ENCODE measurements around the gene ENPP6.

The ENPP6 gene

GRCh38 chr4:184189966-184190365 is 27.7 kb downstream of the ENPP6 start:
- Mint-ChIP-seq H3K4me3 (no peak overlapping the region), H3K27ac (no peak overlapping the region), H3K4me1 (ENCODE audit: low read depth) (no peaks in the 10 kb centered on the region), H3K27me3 (ENCODE audit: low read depth) (peaks cover 17% of the 10 kb centered on the region), H3K9me3 (no peaks in the 10 kb centered on the region), H3K36me3 (ENCODE audit: low read depth) (no peaks in the 10 kb centered on the region)

GRCh38 chr4:184188443-184189400 is 29.0 kb downstream of the ENPP6 start:
- Mint-ChIP-seq H3K27ac (no peak overlapping the region), H3K4me3 (no peak overlapping the region), H3K9me3 (no peaks in the 10 kb centered on the region), H3K4me1 (ENCODE audit: low read depth) (no peaks in the 10 kb centered on the region), H3K27me3 (ENCODE audit: low read depth) (peaks cover 13% of the 10 kb centered on the region), H3K36me3 (ENCODE audit: low read depth) (no peaks in the 10 kb centered on the region)

GRCh38 chr4:184177271-184177670 is 40.4 kb downstream of the ENPP6 start:
- H3K4me3 Mint-ChIP-seq, result no peak overlapping the region
- H3K27ac Mint-ChIP-seq, result no peak overlapping the region
- peaks cover 2% of the 10 kb centered on the region for H3K4me1 Mint-ChIP-seq (ENCODE audit: low read depth)
- H3K27me3 Mint-ChIP-seq (ENCODE audit: low read depth), result peaks cover 13% of the 10 kb centered on the region
- peaks cover 12% of the 10 kb centered on the region for H3K36me3 Mint-ChIP-seq (ENCODE audit: low read depth)
- peaks cover 38% of the 10 kb centered on the region for H3K9me3 Mint-ChIP-seq

GRCh38 chr4:184174571-184175488 is 42.8 kb downstream of the ENPP6 start:
- no peak overlapping the region for H3K27ac Mint-ChIP-seq
- peaks cover 18% of the 10 kb centered on the region for H3K9me3 Mint-ChIP-seq
- no peak overlapping the region for H3K4me3 Mint-ChIP-seq
- peaks cover 2% of the 10 kb centered on the region for H3K4me1 Mint-ChIP-seq (ENCODE audit: low read depth)
- H3K27me3 Mint-ChIP-seq (ENCODE audit: low read depth), result peaks cover 3% of the 10 kb centered on the region
- H3K36me3 Mint-ChIP-seq (ENCODE audit: low read depth), result peaks cover 8% of the 10 kb centered on the region

GRCh38 chr4:184171011-184171410 is 46.7 kb downstream of the ENPP6 start:
- no peak overlapping the region for H3K27ac Mint-ChIP-seq

GRCh38 chr4:184169225-184169867 is 48.3 kb downstream of the ENPP6 start:
- Mint-ChIP-seq H3K27me3 (ENCODE audit: low read depth) (peaks cover 36% of the 10 kb centered on the region), H3K4me3 (no peak overlapping the region), H3K4me1 (ENCODE audit: low read depth) (peaks cover 3% of the 10 kb centered on the region), H3K9me3 (no peaks in the 10 kb centered on the region), H3K36me3 (ENCODE audit: low read depth) (no peaks in the 10 kb centered on the region), H3K27ac (no peak overlapping the region)

More at GRCh38 chr4:184171011-184171410, 46.7 kb downstream of the ENPP6 start:
- H3K4me3 Mint-ChIP-seq, result no peak overlapping the region
- H3K36me3 Mint-ChIP-seq (ENCODE audit: low read depth), result peaks cover 3% of the 10 kb centered on the region
- H3K27me3 Mint-ChIP-seq (ENCODE audit: low read depth), result peaks cover 22% of the 10 kb centered on the region
- no peaks in the 10 kb centered on the region for H3K9me3 Mint-ChIP-seq
- peaks cover 5% of the 10 kb centered on the region for H3K4me1 Mint-ChIP-seq (ENCODE audit: low read depth)

- Mint-ChIP-seq H3K4me1 (ENCODE audit: low read depth) (peaks cover 3% of the 10 kb centered on the region), H3K4me3 (peak overlapping the region; percentile 59), H3K9me3 (no peaks in the 10 kb centered on the region), H3K36me3 (ENCODE audit: low read depth) (no peaks in the 10 kb centered on the region), H3K27ac (no peak overlapping the region), H3K27me3 (ENCODE audit: low read depth) (peaks cover 45% of the 10 kb centered on the region)
These were observed 49.2 kb downstream of the ENPP6 start for GRCh38 chr4:184168406-184169019.

GRCh38 chr4:184167576-184167975 is 50.1 kb downstream of the ENPP6 start:
- no peak overlapping the region for H3K4me3 Mint-ChIP-seq
- H3K9me3 Mint-ChIP-seq, result no peaks in the 10 kb centered on the region
- no peaks in the 10 kb centered on the region for H3K36me3 Mint-ChIP-seq (ENCODE audit: low read depth)
- H3K4me1 Mint-ChIP-seq (ENCODE audit: low read depth), result peaks cover 3% of the 10 kb centered on the region
- no peak overlapping the region for H3K27ac Mint-ChIP-seq
- H3K27me3 Mint-ChIP-seq (ENCODE audit: low read depth), result peaks cover 45% of the 10 kb centered on the region

GRCh38 chr4:184166736-184167135 is 50.9 kb downstream of the ENPP6 start:
- Mint-ChIP-seq H3K27ac (no peak overlapping the region), H3K27me3 (ENCODE audit: low read depth) (peaks cover 52% of the 10 kb centered on the region), H3K4me3 (no peak overlapping the region), H3K4me1 (ENCODE audit: low read depth) (peaks cover 3% of the 10 kb centered on the region), H3K36me3 (ENCODE audit: low read depth) (no peaks in the 10 kb centered on the region), H3K9me3 (no peaks in the 10 kb centered on the region)

- no peak overlapping the region for H3K4me3 Mint-ChIP-seq
- no peak overlapping the region for H3K27ac Mint-ChIP-seq
- peaks cover 66% of the 10 kb centered on the region for H3K27me3 Mint-ChIP-seq (ENCODE audit: low read depth)
- H3K9me3 Mint-ChIP-seq, result no peaks in the 10 kb centered on the region
- H3K4me1 Mint-ChIP-seq (ENCODE audit: low read depth), result peaks cover 3% of the 10 kb centered on the region
- H3K36me3 Mint-ChIP-seq (ENCODE audit: low read depth), result no peaks in the 10 kb centered on the region
These were observed 52.4 kb downstream of the ENPP6 start for GRCh38 chr4:184165291-184165690.

- Mint-ChIP-seq H3K4me1 (ENCODE audit: low read depth) (peaks cover under 1% of the 10 kb centered on the region), H3K4me3 (no peak overlapping the region), H3K27ac (no peak overlapping the region), H3K9me3 (no peaks in the 10 kb centered on the region), H3K36me3 (ENCODE audit: low read depth) (no peaks in the 10 kb centered on the region), H3K27me3 (ENCODE audit: low read depth) (peaks cover 77% of the 10 kb centered on the region)
These were observed 53.9 kb downstream of the ENPP6 start for GRCh38 chr4:184163813-184164212.

- H3K4me1 Mint-ChIP-seq (ENCODE audit: low read depth), result no peaks in the 10 kb centered on the region
- H3K27ac Mint-ChIP-seq, result no peak overlapping the region
- H3K4me3 Mint-ChIP-seq, result no peak overlapping the region
- no peaks in the 10 kb centered on the region for H3K36me3 Mint-ChIP-seq (ENCODE audit: low read depth)
- peaks cover 76% of the 10 kb centered on the region for H3K27me3 Mint-ChIP-seq (ENCODE audit: low read depth)
- H3K9me3 Mint-ChIP-seq, result no peaks in the 10 kb centered on the region
These were observed 55.1 kb downstream of the ENPP6 start for GRCh38 chr4:184162596-184162995.

GRCh38 chr4:184157322-184157721 is 60.4 kb downstream of the ENPP6 start:
- peaks cover 44% of the 10 kb centered on the region for H3K27me3 Mint-ChIP-seq (ENCODE audit: low read depth)
- H3K9me3 Mint-ChIP-seq, result no peaks in the 10 kb centered on the region
- H3K4me1 Mint-ChIP-seq (ENCODE audit: low read depth), result no peaks in the 10 kb centered on the region
- no peak overlapping the region for H3K4me3 Mint-ChIP-seq
- no peak overlapping the region for H3K27ac Mint-ChIP-seq
- H3K36me3 Mint-ChIP-seq (ENCODE audit: low read depth), result no peaks in the 10 kb centered on the region

Measured in T-helper 1 cell treated with Interleukin-12 subunit alpha and Interleukin-12 subunit beta and Interleukin-4 antibody, amounts not matched to agents 30 μg/mL and 1 μg/mL, for 36 hours (primary cell).